ENCODE data around the gene SCARF2. TPM values are rescaled to one million over a fixed set of nuclear protein-coding genes. Genes with fewer than 3 reads are reported as not detected.

SCARF2 gene
- total and polyA plus RNA-seq, 2 of the 8 experiments (the other 6 are each of a cell fraction or from before 2014, with no cell fraction given): 4.2 to 9.8 TPM

DNA sequence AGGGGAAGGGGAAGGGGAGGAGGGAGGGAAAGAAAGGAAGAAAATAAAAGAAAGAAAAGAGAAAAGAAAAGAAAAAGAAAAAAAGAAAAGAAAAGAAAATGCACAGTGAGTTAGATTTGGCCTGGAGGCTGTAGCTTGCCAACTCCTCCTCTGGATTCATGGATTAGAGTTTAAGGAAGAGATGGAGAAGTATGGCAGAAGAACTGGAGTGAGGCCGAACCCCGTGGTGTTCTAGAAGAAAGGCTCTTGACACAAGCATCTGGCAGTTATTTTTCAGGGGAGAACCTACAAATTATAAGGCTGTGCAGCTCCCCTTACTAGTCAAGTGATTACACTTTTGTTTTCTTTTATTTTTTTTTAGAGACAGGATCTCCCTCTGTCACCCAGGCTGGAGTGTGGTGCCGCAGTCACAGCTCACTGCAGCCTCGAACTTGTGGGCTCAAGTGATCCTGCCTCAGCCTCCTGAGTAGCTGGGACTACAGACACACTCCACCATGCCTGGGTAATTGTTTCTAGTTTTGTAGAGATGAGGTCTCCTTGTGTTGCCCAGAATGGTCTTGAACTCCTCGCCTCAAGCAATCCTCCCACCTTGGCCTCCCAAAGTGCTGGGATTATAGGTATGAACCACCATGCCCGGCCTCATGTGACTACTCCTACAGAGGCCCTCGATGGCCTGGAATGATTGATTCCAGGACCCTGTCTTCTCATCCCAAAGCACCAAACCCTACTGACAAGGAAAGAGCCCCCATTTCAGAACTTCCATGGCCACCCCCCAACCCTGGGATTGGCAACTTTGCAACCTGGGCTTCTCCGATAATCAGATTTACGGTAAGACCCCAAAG lies 24.2 kb downstream of the SCARF2 start (continued):
- TF ChIP-seq, protein P1, sequence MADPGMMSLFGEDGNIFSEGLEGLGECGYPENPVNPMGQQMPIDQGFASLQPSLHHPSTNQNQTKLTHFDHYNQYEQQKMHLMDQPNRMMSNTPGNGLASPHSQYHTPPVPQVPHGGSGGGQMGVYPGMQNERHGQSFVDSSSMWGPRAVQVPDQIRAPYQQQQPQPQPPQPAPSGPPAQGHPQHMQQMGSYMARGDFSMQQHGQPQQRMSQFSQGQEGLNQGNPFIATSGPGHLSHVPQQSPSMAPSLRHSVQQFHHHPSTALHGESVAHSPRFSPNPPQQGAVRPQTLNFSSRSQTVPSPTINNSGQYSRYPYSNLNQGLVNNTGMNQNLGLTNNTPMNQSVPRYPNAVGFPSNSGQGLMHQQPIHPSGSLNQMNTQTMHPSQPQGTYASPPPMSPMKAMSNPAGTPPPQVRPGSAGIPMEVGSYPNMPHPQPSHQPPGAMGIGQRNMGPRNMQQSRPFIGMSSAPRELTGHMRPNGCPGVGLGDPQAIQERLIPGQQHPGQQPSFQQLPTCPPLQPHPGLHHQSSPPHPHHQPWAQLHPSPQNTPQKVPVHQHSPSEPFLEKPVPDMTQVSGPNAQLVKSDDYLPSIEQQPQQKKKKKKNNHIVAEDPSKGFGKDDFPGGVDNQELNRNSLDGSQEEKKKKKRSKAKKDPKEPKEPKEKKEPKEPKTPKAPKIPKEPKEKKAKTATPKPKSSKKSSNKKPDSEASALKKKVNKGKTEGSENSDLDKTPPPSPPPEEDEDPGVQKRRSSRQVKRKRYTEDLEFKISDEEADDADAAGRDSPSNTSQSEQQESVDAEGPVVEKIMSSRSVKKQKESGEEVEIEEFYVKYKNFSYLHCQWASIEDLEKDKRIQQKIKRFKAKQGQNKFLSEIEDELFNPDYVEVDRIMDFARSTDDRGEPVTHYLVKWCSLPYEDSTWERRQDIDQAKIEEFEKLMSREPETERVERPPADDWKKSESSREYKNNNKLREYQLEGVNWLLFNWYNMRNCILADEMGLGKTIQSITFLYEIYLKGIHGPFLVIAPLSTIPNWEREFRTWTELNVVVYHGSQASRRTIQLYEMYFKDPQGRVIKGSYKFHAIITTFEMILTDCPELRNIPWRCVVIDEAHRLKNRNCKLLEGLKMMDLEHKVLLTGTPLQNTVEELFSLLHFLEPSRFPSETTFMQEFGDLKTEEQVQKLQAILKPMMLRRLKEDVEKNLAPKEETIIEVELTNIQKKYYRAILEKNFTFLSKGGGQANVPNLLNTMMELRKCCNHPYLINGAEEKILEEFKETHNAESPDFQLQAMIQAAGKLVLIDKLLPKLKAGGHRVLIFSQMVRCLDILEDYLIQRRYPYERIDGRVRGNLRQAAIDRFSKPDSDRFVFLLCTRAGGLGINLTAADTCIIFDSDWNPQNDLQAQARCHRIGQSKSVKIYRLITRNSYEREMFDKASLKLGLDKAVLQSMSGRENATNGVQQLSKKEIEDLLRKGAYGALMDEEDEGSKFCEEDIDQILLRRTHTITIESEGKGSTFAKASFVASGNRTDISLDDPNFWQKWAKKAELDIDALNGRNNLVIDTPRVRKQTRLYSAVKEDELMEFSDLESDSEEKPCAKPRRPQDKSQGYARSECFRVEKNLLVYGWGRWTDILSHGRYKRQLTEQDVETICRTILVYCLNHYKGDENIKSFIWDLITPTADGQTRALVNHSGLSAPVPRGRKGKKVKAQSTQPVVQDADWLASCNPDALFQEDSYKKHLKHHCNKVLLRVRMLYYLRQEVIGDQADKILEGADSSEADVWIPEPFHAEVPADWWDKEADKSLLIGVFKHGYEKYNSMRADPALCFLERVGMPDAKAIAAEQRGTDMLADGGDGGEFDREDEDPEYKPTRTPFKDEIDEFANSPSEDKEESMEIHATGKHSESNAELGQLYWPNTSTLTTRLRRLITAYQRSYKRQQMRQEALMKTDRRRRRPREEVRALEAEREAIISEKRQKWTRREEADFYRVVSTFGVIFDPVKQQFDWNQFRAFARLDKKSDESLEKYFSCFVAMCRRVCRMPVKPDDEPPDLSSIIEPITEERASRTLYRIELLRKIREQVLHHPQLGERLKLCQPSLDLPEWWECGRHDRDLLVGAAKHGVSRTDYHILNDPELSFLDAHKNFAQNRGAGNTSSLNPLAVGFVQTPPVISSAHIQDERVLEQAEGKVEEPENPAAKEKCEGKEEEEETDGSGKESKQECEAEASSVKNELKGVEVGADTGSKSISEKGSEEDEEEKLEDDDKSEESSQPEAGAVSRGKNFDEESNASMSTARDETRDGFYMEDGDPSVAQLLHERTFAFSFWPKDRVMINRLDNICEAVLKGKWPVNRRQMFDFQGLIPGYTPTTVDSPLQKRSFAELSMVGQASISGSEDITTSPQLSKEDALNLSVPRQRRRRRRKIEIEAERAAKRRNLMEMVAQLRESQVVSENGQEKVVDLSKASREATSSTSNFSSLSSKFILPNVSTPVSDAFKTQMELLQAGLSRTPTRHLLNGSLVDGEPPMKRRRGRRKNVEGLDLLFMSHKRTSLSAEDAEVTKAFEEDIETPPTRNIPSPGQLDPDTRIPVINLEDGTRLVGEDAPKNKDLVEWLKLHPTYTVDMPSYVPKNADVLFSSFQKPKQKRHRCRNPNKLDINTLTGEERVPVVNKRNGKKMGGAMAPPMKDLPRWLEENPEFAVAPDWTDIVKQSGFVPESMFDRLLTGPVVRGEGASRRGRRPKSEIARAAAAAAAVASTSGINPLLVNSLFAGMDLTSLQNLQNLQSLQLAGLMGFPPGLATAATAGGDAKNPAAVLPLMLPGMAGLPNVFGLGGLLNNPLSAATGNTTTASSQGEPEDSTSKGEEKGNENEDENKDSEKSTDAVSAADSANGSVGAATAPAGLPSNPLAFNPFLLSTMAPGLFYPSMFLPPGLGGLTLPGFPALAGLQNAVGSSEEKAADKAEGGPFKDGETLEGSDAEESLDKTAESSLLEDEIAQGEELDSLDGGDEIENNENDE (IDR thresholded peaks at IDR 0.05; ENCODE audit: insufficient replicate concordance, low read length): no peak
- TF ChIP-seq ZNF274 (IDR thresholded peaks at IDR 0.05; ENCODE audit: borderline replicate concordance, extremely low read depth, low read length) (no peak), EP300 (IDR thresholded peaks at IDR 0.05; ENCODE audit: borderline replicate concordance in 1 of 2, low read depth in 2 of 2, low read length in 2 of 2) (no peak), SIX5 (IDR thresholded peaks at IDR 0.05; ENCODE audit: low read depth, low read length) (no peak), EGR1 (IDR thresholded peaks at IDR 0.05; ENCODE audit: borderline replicate concordance, low read depth, low read length) (no peak), JUN (IDR thresholded peaks at IDR 0.05; ENCODE audit: low read depth, low read length) (no peak), CHD1 (IDR thresholded peaks at IDR 0.05; ENCODE audit: low read depth, low read length) (no peak), BCL11A (IDR thresholded peaks at IDR 0.05; ENCODE audit: low read depth in 2 of 2, low read length in 2 of 2) (no peak), BRCA1 (IDR thresholded peaks at IDR 0.05; ENCODE audit: low read depth, low read length) (no peak), ASH2L (IDR thresholded peaks at IDR 0.05; ENCODE audit: low read length) (no peak)
